Measurements from ENCODE around the gene CROCC2. TPM values are rescaled to one million over a fixed set of nuclear protein-coding genes. Genes with fewer than 3 reads are reported as not detected.

The CROCC2 gene
- total RNA-seq, 2 donors from 2014 or later: not detected

DNA sequence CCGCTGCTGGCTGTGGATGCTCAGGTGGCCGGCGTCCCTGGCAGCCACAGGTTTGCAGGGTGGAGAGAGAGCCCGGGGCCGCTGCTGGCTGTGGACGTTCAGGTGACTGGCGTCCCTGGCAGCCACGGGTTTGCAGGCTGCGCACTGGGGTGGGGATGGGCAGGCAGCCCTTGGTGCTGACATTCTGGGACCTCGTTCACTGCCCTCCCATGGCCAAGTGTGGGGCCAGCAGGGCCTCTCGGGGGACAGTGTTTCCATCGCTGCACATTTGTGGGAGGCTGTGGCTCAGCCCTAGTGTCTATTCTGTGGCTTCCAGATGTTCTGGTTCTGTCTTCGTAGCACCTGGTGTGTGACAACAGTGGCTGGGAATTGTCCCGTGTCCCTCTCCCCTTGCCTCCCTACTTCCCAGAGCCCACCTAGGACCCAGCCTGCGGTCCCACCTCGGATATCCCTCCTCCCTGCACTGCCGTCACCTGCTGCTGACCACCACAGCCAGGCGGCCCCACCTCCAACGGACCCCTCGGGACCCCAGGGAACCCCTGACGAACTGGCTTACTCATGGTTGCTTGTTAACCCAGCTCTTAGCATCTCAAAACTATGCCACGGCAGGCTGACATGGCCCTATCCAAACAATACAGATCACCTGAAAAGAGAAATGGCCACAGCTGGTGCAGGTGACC, 915 bp downstream of the CROCC2 start:
- TF ChIP-seq, protein P1, sequence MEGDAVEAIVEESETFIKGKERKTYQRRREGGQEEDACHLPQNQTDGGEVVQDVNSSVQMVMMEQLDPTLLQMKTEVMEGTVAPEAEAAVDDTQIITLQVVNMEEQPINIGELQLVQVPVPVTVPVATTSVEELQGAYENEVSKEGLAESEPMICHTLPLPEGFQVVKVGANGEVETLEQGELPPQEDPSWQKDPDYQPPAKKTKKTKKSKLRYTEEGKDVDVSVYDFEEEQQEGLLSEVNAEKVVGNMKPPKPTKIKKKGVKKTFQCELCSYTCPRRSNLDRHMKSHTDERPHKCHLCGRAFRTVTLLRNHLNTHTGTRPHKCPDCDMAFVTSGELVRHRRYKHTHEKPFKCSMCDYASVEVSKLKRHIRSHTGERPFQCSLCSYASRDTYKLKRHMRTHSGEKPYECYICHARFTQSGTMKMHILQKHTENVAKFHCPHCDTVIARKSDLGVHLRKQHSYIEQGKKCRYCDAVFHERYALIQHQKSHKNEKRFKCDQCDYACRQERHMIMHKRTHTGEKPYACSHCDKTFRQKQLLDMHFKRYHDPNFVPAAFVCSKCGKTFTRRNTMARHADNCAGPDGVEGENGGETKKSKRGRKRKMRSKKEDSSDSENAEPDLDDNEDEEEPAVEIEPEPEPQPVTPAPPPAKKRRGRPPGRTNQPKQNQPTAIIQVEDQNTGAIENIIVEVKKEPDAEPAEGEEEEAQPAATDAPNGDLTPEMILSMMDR (IDR thresholded peaks at IDR 0.05): no peak
- no peak for ATAC-seq (ENCODE audit: insufficient number of reproducible peaks, low FRiP score, low read depth)
- H3K36me3 ChIP-seq: no peaks in the 10 kb centered on the region
- no peaks in the 10 kb centered on the region for H3K27me3 ChIP-seq (replicated peaks; ENCODE audit: insufficient read depth)
- DNase-seq (ENCODE audit: low spot score): no peak
- H3K9me3 ChIP-seq: no peaks in the 10 kb centered on the region
- no peak overlapping the region for H3K27ac ChIP-seq
- H3K4me1 ChIP-seq (ENCODE audit: control insufficient read depth in 1 of 2, low read depth in 2 of 2): no peaks in the 10 kb centered on the region
- H3K4me3 ChIP-seq: no peak overlapping the region

DNA sequence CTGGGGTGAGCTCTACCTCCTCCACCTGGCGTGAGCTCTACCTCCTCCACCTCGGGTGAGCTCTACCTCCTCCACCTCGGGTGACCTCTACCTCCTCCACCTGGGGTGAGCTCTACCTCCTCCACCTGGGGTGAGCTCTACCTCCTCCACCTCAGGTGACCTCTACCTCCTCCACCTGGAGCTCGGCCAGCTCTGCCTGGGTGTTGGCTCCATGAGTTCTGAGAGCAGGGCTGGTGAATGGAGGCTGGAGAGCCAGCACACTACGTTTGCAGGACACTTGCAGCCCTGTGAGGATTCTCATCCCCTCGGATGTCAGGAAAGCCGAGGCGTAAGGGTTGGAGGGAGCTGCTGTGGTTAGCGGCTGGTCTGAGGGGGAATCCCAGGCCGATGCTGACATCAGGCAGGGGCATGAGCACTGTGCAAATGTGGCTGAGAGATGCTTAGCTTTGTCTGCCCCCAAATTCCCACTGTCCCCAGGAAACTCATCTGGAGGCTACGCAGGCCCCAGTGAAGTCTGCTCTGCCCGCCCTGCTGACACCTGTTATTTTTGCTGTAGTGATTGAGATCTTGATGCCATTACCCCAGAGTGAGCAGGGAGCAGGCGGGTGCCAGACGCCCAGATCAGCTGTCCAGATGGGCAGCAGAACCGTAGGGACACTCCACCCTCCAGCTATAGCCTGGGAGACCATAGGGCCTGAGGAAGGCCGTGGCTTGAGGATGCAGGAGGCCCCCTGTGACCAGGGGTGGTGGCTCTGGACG, 3.3 kb downstream of the CROCC2 start:
- Histone ChIP-seq H3K4me3 (no peak overlapping the region), H3K4me1 (ENCODE audit: control insufficient read depth in 1 of 2, low read depth in 2 of 2) (peaks cover 6 to 12% of the 10 kb centered on the region in 2 donors), H3K9me3 (no peaks in the 10 kb centered on the region), H3K27me3 (replicated peaks; ENCODE audit: insufficient read depth) (no peaks in the 10 kb centered on the region), H3K36me3 (no peaks in the 10 kb centered on the region), H3K27ac (no peak overlapping the region)
- TF ChIP-seq, protein P1 (IDR thresholded peaks at IDR 0.05): no peak
- DNase-seq (ENCODE audit: low spot score) (no peak), ATAC-seq (ENCODE audit: insufficient number of reproducible peaks, low FRiP score, low read depth) (no peak)

DNA sequence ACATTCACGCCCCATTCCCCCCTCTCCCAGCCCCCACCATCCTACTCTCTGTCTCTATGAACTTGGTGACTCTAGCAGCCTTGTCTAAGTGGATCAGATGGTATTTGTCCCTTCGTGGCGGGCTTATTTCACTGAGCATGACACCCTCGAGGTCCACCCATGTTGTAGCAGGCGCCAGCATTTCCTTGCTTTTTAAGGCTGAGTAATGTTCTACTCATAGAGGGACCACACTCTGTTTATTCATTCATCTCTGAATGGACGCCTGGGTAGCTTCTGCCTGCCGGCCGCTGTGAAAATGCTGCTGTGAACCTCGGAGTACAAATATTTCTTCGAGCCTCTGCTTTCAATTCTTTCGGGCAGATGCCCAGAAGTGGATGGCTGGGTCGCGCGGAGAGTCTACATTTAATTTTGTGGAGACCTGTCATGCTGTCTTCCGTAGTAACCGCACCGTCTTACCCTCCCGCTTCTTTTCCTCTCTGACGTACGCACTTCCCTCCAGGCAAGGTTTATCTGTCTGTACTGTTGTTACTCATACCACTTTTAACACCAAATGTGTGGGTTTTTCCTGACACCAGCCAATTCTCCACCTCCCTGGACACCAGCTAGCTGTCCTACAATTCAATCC, 5.6 kb downstream of the CROCC2 start:
- no peak overlapping the region for H3K27ac ChIP-seq
- no peak for ATAC-seq (ENCODE audit: insufficient number of reproducible peaks, low FRiP score, low read depth)
- H3K27me3 ChIP-seq (replicated peaks; ENCODE audit: insufficient read depth): no peaks in the 10 kb centered on the region
- no peak for DNase-seq (ENCODE audit: low spot score)
- no peaks in the 10 kb centered on the region for H3K9me3 ChIP-seq
- peaks cover 12 to 17% of the 10 kb centered on the region in 2 donors for H3K4me1 ChIP-seq (ENCODE audit: control insufficient read depth in 1 of 2, low read depth in 2 of 2)
- no peaks in the 10 kb centered on the region for H3K36me3 ChIP-seq
- TF ChIP-seq, protein P1 (IDR thresholded peaks at IDR 0.05): no peak
- H3K4me3 ChIP-seq: no peak overlapping the region

DNA sequence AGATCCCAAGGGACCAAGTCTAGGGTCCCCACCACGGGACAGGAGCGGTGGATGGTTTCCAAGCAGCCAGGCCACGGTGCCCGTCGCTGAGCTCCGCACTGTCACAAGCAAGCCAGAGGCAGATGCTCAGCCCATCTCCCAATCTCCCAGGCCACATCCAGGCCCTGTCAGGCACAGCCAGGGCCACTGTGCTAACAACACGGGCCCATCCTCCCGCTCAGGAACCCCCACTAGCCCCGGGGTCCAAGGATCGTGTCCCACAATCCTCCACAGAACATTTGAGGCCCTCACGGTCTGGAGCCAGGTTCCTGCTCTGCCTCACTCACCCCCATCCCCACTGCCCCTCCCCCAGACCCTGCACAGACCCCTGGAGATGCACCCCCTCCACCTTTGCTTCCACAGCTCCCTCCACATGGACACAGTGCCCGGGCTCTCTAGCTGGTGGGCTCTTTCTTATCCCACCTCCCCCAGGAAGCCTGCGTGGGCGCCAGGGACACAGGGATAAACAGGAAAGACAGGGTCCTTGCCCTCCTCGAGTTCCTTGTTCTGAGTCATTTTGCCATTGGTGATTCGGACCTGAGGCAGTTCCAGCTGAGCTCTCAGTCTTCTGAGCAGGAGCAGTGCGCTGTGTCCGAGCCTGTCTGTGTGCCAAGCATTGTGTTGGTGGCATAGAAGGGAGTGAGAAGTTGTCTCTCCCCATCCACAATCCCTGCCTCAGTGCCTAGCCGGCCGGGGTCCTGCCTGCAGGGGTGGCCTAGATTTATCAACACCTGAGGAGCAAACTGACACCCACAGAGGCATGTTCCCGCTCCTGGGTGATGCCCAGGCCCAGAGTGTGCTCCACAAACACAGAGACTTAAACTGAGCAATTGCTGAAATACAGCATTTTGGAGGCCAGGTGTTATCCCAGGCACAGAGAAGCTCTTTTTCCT, 7.0 kb downstream of the CROCC2 start:
- ATAC-seq (ENCODE audit: insufficient number of reproducible peaks, low FRiP score, low read depth) (no peak), DNase-seq (ENCODE audit: low spot score) (no peak)
- Histone ChIP-seq H3K27ac (no peak overlapping the region), H3K4me3 (no peak overlapping the region), H3K9me3 (no peaks in the 10 kb centered on the region), H3K4me1 (ENCODE audit: control insufficient read depth in 1 of 2, low read depth in 2 of 2) (peaks cover 12 to 25% of the 10 kb centered on the region in 2 donors), H3K27me3 (replicated peaks; ENCODE audit: insufficient read depth) (no peaks in the 10 kb centered on the region), H3K36me3 (no peaks in the 10 kb centered on the region)
- TF ChIP-seq, protein P1 (IDR thresholded peaks at IDR 0.05): no peak
